ENCODE measurements around the gene KAZN.

KAZN gene

DNA sequence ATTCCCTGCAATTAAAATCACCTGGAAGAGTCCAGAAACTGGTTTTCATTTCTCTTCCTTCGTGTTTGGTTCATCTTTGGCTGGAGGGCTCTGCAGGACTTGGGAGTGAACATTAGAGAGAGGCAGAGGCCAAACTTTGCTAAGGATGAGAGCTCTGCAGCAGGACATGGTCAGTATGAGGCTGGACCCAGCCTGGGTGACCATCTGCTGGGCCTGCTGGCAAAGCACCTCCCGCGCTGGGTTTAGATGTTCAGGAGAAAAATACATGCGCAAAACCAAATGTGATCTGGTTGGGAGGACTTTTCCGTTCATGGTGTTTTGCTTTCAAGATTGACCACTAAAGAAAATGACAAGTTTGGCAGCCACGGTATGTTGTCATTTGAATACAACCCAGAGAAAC is 15.9 kb downstream of the KAZN start:
- no peak for DNase-seq (ENCODE audit: low read depth)

- DNase-seq (ENCODE audit: low read depth): no peak
These were observed 17.2 kb downstream of the KAZN start for GRCh38 chr1:14615549-14616218.

- DNase-seq (ENCODE audit: low read depth): no peak
These were observed 18.3 kb downstream of the KAZN start for GRCh38 chr1:14616632-14617396.

DNA sequence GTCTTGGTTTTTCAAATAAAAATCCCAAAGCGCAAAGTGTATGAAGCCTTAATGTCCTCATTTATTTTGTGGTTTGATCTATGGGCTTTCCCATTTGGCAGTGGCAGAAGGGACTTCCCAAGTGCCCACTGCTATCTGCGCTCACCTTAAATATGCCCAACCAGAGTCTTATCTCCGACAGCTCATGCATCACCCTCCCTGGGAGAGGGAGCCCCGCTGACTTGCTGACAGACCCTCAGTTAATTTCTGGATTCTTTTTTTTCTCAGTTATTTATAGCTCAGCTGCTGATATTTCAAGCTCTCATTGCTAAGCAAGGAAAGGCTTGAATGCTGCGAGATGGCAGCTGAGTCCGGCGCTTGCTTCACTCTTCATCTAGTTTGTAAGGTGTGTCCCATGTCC is 19.3 kb downstream of the KAZN start:
- DNase-seq (ENCODE audit: low read depth): no peak

DNA sequence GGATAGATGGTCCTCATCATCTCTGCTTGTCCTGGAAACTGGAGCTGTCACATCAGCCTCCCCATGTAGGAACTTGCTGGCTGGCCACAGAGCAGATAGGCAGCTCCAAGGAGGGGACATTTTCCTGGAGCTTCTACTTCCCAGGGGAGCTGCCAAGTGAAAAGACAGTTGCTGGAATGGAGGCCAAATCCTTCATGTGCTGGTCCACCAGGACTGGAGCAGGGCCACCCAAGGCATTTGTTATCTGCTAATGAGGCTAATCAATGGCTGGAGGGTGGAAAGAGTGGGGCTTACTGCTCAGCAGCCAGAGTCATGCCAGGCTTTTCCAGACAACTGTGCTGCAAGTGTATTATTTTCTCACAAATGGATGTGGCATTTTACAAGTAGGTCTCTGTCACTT is 22.5 kb downstream of the KAZN start:
- no peak for DNase-seq (ENCODE audit: low read depth)

DNA sequence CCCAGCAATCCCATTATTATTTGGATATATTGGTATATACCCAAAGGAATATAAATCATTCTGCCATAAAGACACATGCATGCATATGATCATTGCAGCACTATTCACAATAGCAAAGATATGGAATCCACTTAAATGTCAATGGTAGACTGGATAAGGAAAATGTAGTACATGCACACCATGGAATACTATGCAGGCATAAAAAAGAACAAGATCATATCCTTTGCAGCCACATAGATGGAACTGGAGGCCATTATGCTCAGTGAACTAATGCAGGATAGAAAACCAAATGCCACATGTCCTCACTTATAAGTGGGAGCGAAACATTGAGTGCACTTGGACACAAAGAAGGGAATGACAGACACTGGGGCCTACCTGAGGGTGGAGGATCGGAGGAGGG is 24.6 kb downstream of the KAZN start:
- no peak for DNase-seq (ENCODE audit: low read depth)

DNA sequence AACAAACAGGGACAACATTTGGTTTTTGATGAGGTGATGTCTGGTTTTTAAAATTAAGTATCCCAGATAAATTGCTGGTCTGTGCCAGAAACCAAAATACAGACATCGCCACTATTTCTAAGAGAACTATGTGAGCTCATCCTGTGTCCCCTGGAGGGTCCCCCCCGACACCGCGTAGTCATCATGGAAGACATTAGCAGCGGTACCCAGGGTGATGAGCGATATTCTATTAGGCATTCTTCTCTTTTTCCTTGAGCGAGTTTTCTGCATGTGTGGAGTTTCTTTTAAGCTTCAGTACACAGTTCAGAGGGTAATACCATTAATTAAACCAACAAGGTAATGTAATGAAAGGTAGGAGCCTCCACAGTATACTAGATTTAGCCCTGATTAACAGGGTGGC is 26.5 kb downstream of the KAZN start:
- DNase-seq (ENCODE audit: low read depth): no peak

DNA sequence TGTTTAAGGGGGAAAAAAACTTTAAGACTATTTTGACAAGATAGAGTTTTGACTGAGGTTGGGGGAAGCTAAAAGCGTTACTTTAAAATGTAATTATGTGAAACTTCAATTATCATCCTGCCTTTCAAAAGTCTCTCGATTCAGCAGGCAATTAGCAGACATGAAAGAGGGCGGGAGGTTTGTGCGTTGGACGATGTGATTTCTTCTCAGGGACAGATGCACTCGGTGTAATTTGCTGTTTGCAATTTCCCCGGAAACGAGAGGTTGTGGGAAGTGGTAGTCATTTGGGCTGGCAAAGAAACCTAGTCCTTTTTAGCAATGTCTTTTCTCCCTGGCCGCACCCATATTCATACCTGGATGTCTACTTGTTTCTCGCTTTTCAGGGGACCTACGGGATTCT is 27.1 kb downstream of the KAZN start:
- no peak for DNase-seq (ENCODE audit: low read depth)

GRCh38 chr1:14625996-14626395 is 27.5 kb downstream of the KAZN start:
- DNase-seq (ENCODE audit: low read depth): no peak

DNA sequence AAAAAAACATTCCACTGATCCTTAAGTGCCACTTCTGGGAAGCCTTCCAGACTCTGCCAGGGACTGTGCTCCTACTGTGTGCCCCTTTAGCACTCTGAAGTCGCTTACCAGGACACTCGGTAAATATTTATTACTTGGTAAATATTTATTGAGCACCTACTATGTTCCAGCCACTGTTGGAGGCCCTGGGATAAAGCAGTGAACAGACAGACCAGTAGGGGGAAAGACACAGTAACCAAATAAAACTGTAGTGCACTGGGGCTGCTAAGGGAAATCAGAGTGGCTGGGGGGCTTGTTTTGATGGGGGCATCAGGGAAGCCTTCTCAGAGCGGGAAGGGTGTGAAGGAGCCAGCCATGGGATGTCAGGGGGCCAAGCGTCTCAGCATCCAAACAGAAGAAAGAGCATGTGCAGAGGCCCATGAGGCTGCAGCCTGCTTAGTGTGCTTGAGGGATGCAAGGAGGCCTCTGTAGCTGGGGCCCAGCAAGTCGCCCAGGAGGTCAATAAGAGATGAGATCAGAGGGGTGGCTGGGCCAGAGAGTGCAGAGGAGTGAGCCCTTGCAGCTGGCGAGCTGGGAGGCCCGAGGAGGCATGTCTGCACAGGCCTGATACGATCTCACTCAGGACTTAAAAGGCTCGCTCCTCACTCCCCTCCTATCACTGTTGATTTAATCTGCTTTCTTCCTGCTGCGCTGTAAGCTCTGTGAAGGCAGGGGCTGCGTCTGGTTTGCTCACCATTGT is 28.6 kb downstream of the KAZN start:
- DNase-seq (ENCODE audit: low read depth): no peak

- DNase-seq (ENCODE audit: low read depth): no peak
These were observed 29.4 kb downstream of the KAZN start for GRCh38 chr1:14627608-14628489.

- no peak for DNase-seq (ENCODE audit: low read depth)
These were observed 31.0 kb downstream of the KAZN start for GRCh38 chr1:14629363-14630014.

- DNase-seq (ENCODE audit: low read depth): no peak
These were observed 32.5 kb downstream of the KAZN start for GRCh38 chr1:14630986-14631385.

- no peak for DNase-seq (ENCODE audit: low read depth)
These were observed 32.9 kb downstream of the KAZN start for GRCh38 chr1:14631421-14631820.

DNA sequence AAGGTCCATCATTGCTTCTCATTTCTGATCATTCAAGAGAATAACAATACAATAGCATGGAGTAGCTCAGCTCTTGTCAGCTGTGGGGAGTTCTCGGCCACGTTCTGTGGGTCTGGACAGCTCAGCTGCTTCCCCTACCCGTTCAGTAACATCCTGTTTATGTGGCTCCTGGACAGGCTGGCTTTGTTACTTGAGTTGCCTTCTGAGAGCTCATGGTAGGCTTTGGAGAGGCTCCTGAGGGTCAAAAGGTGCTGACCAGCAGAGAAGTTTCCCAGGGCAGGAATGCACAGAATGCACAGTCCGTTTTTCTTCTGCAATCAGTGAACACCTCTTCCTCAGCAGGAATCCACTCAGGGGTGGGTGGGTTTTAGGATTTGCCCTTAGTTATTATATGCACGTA is 36.0 kb downstream of the KAZN start:
- DNase-seq (ENCODE audit: low read depth): no peak

- DNase-seq (ENCODE audit: low read depth): no peak
These were observed 36.9 kb downstream of the KAZN start for GRCh38 chr1:14635421-14635820.

GRCh38 chr1:14636897-14637632 is 38.6 kb downstream of the KAZN start:
- DNase-seq (ENCODE audit: low read depth): no peak

- DNase-seq (ENCODE audit: low read depth): no peak
These were observed 41.0 kb downstream of the KAZN start for GRCh38 chr1:14639291-14640050.

DNA sequence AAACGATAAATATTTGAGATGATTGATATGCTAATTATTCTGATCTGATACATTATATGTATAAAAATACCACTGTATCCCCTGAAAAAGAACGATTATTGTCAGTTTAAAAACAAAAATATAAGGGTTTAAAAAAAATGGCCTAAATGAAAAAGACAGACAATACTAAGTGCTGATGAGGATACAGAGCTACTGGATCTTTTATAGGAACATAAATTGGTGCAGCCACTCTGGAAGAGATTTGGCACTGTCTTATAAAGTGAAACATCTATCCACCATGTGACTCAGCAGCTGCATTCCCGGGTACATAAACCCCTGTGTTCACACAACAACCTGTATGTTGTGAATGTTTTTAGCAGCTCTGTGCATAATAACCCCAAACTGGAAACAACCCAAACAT is 44.2 kb downstream of the KAZN start:
- DNase-seq (ENCODE audit: low read depth): no peak

- DNase-seq (ENCODE audit: low read depth): no peak
These were observed 48.5 kb downstream of the KAZN start for GRCh38 chr1:14646973-14647372.
